ENCODE measurements around the gene ZNF362.

Gene ZNF362

GRCh38 chr1:33324677-33325575 lies 68.6 kb downstream of the ZNF362 start:
- DNase-seq (ENCODE audit: low read depth in 2 of 3, low spot score in 2 of 3), result no peak

DNA sequence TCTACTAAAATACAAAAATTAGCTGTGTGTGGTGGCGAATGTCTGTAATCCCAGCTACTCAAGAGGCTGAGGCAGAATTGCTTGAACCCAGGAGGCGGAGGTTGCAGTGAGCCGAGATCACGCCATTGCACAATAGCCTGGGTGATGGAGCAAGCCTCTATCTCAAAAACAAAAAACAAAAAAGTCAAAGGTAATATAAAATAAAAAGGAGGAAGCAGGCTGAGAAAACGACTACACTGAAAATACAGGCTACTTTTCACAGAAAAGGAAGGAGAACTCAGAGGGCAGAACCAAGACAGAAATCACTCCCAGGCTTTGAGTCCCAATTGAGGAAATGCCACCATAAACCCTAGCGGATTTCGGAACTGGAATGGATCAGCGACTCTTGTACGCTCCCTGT lies 70.5 kb downstream of the ZNF362 start:
- DNase-seq (ENCODE audit: low read depth in 2 of 3, low spot score in 2 of 3), result no peak

DNA sequence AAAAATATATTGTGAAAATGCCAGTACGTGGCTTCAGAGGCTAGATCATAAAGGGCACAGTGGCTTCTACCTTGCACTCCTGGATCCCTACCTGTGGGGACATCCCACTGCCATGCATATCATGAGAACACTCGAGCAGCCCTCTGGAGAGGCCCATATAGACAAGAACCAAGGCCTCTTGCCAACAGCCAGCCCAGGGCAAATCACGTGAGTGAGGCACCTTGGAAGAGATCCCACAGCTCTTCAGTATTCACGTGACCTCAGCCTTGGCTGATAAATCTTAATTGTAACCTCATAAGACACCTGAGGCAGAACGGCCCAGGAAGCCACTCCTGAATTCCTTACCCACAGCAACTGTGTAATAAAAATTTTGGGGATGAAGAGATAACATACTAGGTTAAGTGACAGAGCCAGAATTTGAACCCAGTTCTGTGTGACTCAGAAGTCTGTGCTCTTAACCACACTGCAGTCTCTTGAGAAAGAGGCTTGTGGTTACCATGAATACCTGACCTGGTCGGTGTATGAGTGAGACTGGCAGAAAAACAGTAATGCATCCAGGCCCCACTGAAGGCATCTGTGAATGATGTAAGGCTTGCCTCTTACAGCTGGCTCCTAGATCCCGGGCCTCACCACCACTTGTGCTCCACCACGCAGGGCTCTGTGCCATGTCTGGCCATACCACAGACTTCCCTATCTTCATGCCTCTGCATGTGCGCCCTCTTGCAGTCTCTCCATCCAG lies 71.5 kb downstream of the ZNF362 start:
- DNase-seq (ENCODE audit: low read depth in 2 of 3, low spot score in 2 of 3), result no peak

- DNase-seq (ENCODE audit: low read depth in 2 of 3, low spot score in 2 of 3), result no peak
Observed at GRCh38 chr1:33328817-33329216, 72.5 kb downstream of the ZNF362 start.

GRCh38 chr1:33329600-33330305 lies 73.5 kb downstream of the ZNF362 start:
- no peak for DNase-seq (ENCODE audit: low read depth in 2 of 3, low spot score in 2 of 3)

GRCh38 chr1:33330361-33330890 lies 74.1 kb downstream of the ZNF362 start:
- no peak for DNase-seq (ENCODE audit: low read depth in 2 of 3, low spot score in 2 of 3)

GRCh38 chr1:33330906-33331305 lies 74.6 kb downstream of the ZNF362 start:
- DNase-seq (ENCODE audit: low read depth in 2 of 3, low spot score in 2 of 3), result no peak

GRCh38 chr1:33331444-33332356 lies 75.4 kb downstream of the ZNF362 start:
- no peak for DNase-seq (ENCODE audit: low read depth in 2 of 3, low spot score in 2 of 3)

DNA sequence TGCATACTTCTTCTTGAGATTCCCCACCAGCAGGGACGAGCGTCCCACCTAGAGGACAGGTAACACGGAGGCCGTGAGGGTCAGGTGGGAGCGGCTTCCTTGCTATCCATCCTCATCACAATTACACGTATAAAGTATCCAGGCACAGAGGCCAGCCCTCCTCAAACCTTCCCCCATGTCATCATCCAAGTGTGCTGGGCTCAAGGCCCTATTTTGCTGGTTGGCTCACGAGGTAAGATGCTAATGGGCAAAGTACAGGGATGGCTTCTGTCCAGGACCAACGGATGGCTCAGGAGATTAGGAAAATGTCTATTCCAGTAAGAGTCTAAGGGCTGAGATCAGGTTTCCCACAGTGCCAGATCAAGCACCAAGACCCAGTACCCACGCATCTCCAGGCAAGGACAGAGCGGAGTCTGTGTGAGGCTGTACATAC lies 76.1 kb downstream of the ZNF362 start:
- no peak for DNase-seq (ENCODE audit: low read depth in 2 of 3, low spot score in 2 of 3)

DNA sequence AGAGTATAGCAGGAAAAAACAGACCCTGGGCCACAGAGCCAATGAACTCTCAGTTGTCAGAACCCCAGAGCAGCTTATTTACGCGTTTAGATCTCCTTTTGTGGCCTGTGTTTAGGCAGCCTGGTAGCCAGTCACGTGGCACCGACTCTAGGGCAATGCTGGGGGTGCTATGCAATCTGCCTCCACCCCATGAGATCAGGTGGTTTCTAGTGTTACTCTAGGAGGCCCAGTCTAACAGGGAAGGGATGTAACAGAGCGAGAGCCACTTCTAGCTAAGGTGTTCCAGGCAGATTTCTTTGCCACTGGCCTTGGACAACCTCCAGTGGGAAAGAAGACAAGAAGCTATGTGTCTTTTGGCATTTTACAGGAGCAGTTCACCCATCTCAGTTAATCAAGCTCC lies 76.6 kb downstream of the ZNF362 start:
- no peak for DNase-seq (ENCODE audit: low read depth in 2 of 3, low spot score in 2 of 3)

DNA sequence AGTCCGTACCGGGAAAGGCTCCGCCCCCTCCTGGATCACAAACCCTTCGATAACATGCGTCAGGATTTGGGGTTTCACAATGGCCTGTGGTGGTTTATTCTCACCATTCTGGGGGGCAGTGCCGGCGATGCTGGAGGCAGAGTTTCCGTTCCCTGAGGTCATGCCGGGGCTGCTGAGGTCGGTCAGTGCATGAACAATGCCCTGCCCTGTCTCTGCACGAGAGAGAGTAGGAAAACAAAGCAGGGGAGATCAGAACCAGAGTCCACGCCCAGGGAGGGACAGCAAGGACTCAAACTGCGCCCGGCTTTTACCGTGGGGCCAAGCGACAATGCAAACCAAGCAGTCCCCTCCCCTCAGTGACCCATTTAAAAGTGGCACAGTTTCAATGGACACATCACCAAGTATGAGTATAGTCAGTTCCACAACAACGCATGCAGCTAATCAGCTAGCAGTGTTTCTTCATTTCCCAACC lies 77.8 kb downstream of the ZNF362 start:
- DNase-seq (ENCODE audit: low read depth in 2 of 3, low spot score in 2 of 3), result no peak

- no peak for DNase-seq (ENCODE audit: low read depth in 2 of 3, low spot score in 2 of 3)
Observed at GRCh38 chr1:33335020-33335419, 78.7 kb downstream of the ZNF362 start.

DNA sequence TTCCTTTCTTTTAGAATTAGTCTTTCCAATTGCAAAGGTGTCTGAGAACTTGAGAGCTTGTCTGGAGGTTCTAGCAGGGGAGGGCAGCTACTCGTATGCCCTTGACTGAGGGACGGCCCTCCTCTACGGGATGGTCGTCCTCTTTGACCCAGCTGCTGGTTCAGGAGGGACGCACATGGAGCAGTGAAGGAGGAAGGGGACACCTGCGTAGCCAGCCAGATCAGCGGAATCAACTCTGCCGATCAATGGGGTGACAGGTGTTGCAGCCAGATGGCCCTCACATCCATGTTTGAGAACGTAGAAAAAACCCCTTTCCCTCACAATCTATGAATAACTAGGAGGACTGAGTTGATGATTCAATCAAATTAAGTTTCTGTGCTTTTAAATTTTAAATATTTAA lies 80.3 kb downstream of the ZNF362 start:
- no peak for DNase-seq (ENCODE audit: low read depth in 2 of 3, low spot score in 2 of 3)

GRCh38 chr1:33337441-33337840 lies 81.1 kb downstream of the ZNF362 start:
- DNase-seq (ENCODE audit: low read depth in 2 of 3, low spot score in 2 of 3), result no peak

- DNase-seq (ENCODE audit: low read depth in 2 of 3, low spot score in 2 of 3), result no peak
Observed at GRCh38 chr1:33338048-33338439, 81.8 kb downstream of the ZNF362 start.

- DNase-seq (ENCODE audit: low read depth in 2 of 3, low spot score in 2 of 3), result no peak
Observed at GRCh38 chr1:33338440-33339211, 82.3 kb downstream of the ZNF362 start.

- no peak for DNase-seq (ENCODE audit: low read depth in 2 of 3, low spot score in 2 of 3)
Observed at GRCh38 chr1:33339413-33339812, 83.1 kb downstream of the ZNF362 start.

- DNase-seq (ENCODE audit: low read depth in 2 of 3, low spot score in 2 of 3), result no peak
Observed at GRCh38 chr1:33341190-33341589, 84.9 kb downstream of the ZNF362 start.

DNA sequence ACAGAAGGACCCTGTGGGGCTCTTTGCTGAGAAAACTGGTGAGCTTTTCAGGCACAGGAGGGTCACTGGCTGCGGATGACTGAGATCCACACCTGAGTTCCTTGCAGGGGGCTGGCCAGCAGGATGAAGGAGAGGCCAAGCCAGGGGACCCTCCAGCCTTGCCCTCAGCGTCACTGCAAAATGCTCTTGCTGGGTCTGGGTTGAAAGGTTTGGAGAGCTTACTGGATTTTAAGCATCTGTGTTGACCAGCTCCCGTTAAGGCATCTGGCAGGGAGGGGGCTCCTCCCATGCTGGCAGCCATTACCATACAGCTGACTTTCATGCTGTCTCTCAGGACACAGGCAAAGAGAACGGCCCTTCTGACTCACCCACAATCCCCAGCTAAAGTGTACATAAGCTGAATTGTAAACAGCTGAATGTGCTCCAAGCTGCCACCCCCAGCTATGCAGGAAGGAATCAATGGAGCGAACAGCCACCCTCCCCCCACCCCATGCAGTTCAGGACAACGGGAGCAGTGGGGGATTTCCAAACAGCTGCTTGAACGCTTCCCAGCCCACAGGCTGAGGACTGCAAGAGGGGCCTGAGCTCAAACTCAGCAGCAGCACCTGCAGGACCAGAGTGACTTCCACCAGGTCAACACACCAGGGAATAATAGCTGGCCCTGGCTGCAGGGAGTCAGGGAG lies 85.9 kb downstream of the ZNF362 start:
- DNase-seq (ENCODE audit: low read depth in 2 of 3, low spot score in 2 of 3), result no peak

Measured in activated CD8-positive, alpha-beta memory T cell treated with anti-CD3 and anti-CD28 coated beads for 48 hours (primary cell).